Measurements from ENCODE around the gene APOA1.

Gene APOA1

DNA sequence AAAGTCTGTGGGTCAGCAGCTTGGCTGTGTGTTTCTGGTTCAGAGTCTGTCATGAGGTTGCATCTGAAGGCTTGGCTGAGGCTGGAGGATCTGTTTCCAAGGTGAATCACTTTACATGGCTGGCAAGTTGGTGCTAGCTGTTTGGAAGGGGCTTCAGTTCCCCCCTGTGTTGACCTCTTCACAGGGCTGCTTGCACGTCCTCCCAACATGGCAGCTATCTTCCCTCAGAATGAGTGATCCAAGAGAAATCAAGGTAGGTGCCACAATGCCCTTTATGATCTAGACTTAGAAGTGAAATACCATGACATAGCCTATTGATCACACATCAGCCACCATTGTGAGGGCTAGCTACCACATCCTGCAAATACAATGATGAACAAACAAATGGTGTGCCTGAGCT, 24.3 kb downstream of the APOA1 start:
- Histone ChIP-seq H3K4me3 (replicated peaks; ENCODE audit: insufficient read depth, low read length) (no peak overlapping the region), H3K27ac (replicated peaks) (no peak overlapping the region), H3K27me3 (ENCODE audit: insufficient read depth, poor library complexity, severe bottlenecking) (no peaks in the 10 kb centered on the region)
- no peak for TF ChIP-seq POLR2AphosphoS5 (IDR thresholded peaks at IDR 0.05; ENCODE audit: low read depth)
- TF ChIP-seq GABPA (IDR thresholded peaks at IDR 0.05; ENCODE audit: low read depth), result no peak
- TF ChIP-seq, protein P1, sequence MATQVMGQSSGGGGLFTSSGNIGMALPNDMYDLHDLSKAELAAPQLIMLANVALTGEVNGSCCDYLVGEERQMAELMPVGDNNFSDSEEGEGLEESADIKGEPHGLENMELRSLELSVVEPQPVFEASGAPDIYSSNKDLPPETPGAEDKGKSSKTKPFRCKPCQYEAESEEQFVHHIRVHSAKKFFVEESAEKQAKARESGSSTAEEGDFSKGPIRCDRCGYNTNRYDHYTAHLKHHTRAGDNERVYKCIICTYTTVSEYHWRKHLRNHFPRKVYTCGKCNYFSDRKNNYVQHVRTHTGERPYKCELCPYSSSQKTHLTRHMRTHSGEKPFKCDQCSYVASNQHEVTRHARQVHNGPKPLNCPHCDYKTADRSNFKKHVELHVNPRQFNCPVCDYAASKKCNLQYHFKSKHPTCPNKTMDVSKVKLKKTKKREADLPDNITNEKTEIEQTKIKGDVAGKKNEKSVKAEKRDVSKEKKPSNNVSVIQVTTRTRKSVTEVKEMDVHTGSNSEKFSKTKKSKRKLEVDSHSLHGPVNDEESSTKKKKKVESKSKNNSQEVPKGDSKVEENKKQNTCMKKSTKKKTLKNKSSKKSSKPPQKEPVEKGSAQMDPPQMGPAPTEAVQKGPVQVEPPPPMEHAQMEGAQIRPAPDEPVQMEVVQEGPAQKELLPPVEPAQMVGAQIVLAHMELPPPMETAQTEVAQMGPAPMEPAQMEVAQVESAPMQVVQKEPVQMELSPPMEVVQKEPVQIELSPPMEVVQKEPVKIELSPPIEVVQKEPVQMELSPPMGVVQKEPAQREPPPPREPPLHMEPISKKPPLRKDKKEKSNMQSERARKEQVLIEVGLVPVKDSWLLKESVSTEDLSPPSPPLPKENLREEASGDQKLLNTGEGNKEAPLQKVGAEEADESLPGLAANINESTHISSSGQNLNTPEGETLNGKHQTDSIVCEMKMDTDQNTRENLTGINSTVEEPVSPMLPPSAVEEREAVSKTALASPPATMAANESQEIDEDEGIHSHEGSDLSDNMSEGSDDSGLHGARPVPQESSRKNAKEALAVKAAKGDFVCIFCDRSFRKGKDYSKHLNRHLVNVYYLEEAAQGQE (IDR thresholded peaks at IDR 0.05; ENCODE audit: insufficient replicate concordance, low read depth), result no peak
- TF ChIP-seq SPI1 (IDR thresholded peaks at IDR 0.05; ENCODE audit: borderline replicate concordance, low read depth), result no peak
- TF ChIP-seq, protein P2, sequence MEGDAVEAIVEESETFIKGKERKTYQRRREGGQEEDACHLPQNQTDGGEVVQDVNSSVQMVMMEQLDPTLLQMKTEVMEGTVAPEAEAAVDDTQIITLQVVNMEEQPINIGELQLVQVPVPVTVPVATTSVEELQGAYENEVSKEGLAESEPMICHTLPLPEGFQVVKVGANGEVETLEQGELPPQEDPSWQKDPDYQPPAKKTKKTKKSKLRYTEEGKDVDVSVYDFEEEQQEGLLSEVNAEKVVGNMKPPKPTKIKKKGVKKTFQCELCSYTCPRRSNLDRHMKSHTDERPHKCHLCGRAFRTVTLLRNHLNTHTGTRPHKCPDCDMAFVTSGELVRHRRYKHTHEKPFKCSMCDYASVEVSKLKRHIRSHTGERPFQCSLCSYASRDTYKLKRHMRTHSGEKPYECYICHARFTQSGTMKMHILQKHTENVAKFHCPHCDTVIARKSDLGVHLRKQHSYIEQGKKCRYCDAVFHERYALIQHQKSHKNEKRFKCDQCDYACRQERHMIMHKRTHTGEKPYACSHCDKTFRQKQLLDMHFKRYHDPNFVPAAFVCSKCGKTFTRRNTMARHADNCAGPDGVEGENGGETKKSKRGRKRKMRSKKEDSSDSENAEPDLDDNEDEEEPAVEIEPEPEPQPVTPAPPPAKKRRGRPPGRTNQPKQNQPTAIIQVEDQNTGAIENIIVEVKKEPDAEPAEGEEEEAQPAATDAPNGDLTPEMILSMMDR (IDR thresholded peaks at IDR 0.05; ENCODE audit: insufficient read depth, low read length), result no peak
- no peak for DNase-seq (ENCODE audit: low read depth in 1 of 2, low spot score in 1 of 2)

DNA sequence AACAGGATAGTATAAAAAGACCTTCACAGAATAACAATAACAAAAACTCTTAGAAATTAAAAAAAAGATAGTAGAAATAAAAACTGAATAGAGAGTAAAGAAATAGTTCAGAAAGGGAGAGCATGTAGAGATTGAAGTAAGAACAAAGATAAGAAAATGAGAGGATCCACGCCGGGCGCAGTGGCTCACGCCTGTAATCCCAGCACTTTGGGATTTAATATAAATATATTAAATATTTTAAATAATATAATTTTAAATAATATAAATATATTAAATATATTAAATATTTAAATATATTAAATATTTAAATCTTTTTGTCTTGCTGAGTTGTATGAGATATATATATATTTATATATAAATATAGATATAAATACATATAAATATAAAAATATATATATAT, 25.3 kb downstream of the APOA1 start:
- Histone ChIP-seq H3K27ac (replicated peaks) (no peak overlapping the region), H3K27me3 (ENCODE audit: insufficient read depth, poor library complexity, severe bottlenecking) (no peaks in the 10 kb centered on the region), H3K4me3 (replicated peaks; ENCODE audit: insufficient read depth, low read length) (no peak overlapping the region)
- TF ChIP-seq, protein P1 (IDR thresholded peaks at IDR 0.05; ENCODE audit: insufficient replicate concordance, low read depth), result no peak
- no peak for TF ChIP-seq SPI1 (IDR thresholded peaks at IDR 0.05; ENCODE audit: borderline replicate concordance, low read depth)
- TF ChIP-seq POLR2AphosphoS5 (IDR thresholded peaks at IDR 0.05; ENCODE audit: low read depth), result no peak
- TF ChIP-seq, protein P2 (IDR thresholded peaks at IDR 0.05; ENCODE audit: insufficient read depth, low read length), result no peak
- TF ChIP-seq GABPA (IDR thresholded peaks at IDR 0.05; ENCODE audit: low read depth), result no peak
- DNase-seq (ENCODE audit: low read depth in 1 of 2, low spot score in 1 of 2), result no peak

DNA sequence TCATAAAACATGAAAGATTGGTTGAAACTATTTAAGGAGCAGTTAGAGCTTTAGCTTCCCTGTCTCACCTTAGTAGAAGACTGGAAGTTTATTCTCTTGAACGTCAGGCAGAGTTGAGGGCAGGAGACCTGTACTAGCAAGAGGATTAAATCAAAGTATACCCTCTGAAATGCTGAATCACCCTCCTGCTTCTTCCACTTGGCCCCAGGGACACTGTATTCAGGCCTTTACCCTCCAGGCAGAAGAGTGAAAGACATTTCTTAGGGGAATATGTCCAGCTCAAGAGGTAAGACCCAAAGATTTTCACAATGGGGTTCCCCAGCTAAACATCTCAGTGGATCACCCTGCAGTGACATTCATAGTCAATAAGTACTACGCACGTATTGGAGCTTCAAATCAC, 26.2 kb downstream of the APOA1 start:
- Histone ChIP-seq H3K27ac (replicated peaks) (no peak overlapping the region), H3K27me3 (ENCODE audit: insufficient read depth, poor library complexity, severe bottlenecking) (no peaks in the 10 kb centered on the region), H3K4me3 (replicated peaks; ENCODE audit: insufficient read depth, low read length) (no peak overlapping the region)
- TF ChIP-seq GABPA (IDR thresholded peaks at IDR 0.05; ENCODE audit: low read depth) (no peak), POLR2AphosphoS5 (IDR thresholded peaks at IDR 0.05; ENCODE audit: low read depth) (no peak), SPI1 (IDR thresholded peaks at IDR 0.05; ENCODE audit: borderline replicate concordance, low read depth) (no peak)
- TF ChIP-seq, protein P1 (IDR thresholded peaks at IDR 0.05; ENCODE audit: insufficient replicate concordance, low read depth), result no peak
- TF ChIP-seq, protein P2 (IDR thresholded peaks at IDR 0.05; ENCODE audit: insufficient read depth, low read length), result no peak
- no peak for DNase-seq (ENCODE audit: low read depth in 1 of 2, low spot score in 1 of 2)

All from HL-60 (cell line).